Measurements from ENCODE around the gene EDDM3A.
A peak's percentile ranks its signal among the peaks of the same experiment; 100 is the strongest.
"Not testable (repeated sequence)": the region's sequence is repeated elsewhere in the genome, so short reads cannot be mapped to it uniquely, and the experiment has no call there.

Gene EDDM3A, protein sequence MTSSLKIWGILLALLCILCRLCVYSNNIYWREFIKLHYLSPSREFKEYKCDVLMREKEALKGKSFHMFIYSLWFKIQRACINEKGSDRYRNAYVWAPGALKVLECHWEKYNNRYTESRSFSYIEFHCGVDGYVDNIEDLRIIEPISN

DNA sequence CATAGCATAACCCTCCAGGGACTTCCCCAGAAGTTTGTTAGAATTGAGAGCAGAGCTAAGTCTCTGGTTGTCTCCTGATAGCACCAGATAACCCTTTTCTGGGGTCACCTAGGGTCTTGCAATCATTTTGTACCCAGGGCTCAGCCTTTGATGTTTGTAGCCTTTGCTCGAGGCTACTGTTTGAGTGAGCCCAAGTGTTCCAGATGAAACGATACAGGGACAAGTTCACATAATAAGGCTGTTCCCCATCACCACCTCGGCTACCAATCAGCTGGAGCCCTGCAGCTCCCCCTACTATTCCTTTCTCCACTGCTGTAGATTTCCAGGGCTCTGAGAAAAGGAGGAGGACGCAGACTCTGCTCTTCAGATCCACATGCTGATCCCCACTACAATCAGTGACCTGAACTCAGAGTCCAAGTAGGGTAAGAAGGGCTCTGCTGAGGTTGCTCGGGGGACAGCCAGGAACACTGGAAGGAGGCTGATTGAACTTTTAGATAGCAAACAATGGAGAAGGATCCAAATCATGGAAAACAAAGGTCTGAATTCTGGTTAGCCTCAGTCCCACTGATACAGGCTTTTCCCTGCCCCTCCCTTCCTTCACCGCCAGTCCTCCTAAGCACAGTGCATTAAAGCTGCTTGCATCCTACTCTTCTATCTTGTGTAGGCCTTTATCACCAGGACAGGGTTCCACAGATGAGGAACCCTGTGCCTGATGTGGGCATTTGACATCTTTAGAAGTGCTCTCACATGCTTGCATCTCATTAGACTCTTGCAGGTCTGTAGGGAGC lies at the start of gene EDDM3A:
Gene EDDM3A (plus strand): TSS at position 317 of the 788 bp plus-strand sequence. CDS start 1,694 bp downstream, outside the sequence.
- TF ChIP-seq, protein P1, sequence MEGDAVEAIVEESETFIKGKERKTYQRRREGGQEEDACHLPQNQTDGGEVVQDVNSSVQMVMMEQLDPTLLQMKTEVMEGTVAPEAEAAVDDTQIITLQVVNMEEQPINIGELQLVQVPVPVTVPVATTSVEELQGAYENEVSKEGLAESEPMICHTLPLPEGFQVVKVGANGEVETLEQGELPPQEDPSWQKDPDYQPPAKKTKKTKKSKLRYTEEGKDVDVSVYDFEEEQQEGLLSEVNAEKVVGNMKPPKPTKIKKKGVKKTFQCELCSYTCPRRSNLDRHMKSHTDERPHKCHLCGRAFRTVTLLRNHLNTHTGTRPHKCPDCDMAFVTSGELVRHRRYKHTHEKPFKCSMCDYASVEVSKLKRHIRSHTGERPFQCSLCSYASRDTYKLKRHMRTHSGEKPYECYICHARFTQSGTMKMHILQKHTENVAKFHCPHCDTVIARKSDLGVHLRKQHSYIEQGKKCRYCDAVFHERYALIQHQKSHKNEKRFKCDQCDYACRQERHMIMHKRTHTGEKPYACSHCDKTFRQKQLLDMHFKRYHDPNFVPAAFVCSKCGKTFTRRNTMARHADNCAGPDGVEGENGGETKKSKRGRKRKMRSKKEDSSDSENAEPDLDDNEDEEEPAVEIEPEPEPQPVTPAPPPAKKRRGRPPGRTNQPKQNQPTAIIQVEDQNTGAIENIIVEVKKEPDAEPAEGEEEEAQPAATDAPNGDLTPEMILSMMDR (IDR thresholded peaks at IDR 0.05; ENCODE audit: low read depth, low read length), result no peak
- DNase-seq (ENCODE audit: extremely low read depth, low read depth), result no peak

DNA sequence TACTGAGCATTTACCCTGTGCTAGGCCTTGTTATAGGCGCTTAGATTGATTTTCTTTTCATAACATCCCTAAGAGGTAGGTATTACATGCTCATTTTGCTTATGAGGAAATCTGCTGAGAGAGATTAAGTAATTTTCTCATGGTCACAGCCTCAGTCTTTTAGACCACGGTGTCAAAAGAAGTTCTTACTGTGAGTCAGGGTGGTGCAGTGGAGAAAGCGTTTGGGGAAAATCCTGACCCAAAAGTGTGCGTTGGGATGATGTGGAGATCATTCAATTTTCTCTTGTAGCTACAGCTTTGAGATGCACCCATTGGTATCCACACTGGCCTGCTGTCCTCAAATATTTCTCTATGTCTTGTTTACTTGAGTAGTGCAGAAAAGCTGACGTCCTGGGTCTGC lies 48.9 kb upstream of the EDDM3A start:
- TF ChIP-seq, protein P1 (IDR thresholded peaks at IDR 0.05; ENCODE audit: low read depth, low read length), result no peak
- DNase-seq (ENCODE audit: extremely low read depth, low read depth), result no peak

DNA sequence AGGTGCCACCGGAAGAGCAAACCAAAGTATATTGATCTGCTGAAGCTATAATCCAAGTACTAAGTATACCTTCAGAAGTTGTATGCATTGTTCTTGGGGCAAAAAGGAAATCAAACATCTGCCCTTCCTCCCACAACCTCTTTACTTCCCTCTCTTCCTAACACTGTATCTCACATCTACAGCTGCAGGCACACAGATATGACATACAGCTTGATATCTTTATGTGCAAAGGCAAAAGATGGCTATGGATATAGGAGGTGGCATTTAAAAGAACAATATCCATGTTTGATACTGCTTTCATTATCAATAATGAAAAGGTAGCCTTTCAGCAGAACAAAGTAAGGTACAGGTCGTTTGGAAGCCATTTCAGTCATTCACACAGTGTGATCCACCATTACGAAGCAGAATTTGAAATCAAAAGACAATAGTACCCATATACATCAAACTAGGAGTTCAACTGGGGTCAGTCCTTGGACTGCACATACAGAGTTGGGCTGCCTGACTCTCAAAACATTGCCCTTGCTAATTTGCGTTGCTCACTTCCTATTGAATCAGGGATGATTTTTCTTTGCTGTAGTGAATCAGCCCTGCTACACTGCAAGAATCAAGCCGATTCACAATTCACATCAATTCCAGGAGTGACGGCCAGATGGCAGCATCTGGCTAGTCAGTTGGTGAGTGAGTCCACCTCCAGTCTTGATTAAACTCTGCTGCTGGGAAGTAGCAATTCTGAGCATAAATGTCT lies 48.2 kb upstream of the EDDM3A start:
- TF ChIP-seq, protein P1 (IDR thresholded peaks at IDR 0.05; ENCODE audit: low read depth, low read length), result peak; percentile 71
- no peak for DNase-seq (ENCODE audit: extremely low read depth, low read depth)

DNA sequence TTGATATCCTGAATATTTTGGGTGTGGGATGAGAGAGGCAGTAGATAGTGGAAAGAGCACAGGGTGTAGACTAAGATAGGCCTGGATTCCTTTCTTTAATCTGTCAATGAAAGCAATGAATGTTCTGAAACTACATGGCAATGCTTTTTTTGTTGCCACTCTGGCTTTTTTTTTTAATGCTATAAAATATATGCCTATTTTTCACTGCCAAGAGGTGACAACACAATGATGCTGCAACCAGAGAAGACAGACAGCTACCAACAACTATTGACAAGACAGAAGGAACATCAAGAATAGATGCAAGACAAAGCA lies 47.7 kb upstream of the EDDM3A start:
- TF ChIP-seq, protein P1 (IDR thresholded peaks at IDR 0.05; ENCODE audit: low read depth, low read length), result no peak
- DNase-seq (ENCODE audit: extremely low read depth, low read depth), result no peak

DNA sequence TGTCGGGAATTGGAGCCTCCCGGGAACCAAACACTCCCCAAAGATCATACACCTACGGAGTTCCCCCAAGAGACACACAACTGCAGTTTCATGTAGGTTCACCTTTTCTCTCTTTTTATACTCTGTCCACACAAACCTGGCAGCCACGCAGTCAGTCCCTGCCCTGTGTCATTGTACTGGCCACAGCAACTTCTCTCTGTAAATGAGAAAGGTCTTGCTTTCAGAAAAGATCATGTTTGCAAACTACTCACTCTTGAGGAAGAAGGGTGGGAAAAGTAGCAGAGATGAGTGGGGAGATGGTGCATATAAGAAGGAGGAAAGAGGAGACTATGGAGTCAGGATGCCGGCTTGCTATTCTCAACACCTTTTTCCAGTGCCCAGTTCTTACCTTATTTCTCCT lies 46.8 kb upstream of the EDDM3A start:
- TF ChIP-seq, protein P1 (IDR thresholded peaks at IDR 0.05; ENCODE audit: low read depth, low read length), result no peak
- no peak for DNase-seq (ENCODE audit: extremely low read depth, low read depth)

DNA sequence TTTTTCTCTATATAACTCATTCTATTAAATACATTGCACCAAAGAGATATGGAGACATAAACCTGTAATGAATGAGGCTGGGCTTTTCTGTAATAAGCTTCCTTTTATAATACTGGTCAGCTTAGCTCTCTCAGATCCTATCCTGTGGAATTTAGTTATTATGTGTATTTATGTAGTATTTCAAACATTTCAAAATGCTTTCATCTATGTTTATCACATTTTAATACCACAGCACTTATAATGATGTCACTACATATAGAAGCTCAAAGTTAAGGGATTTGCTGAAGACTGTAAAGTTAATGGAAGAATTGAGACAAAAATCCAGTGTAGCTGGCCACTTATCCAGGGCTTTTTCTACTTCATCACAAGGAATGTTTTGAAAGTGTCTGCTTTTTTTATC lies 45.8 kb upstream of the EDDM3A start:
- DNase-seq (ENCODE audit: extremely low read depth, low read depth), result no peak
- TF ChIP-seq, protein P1 (IDR thresholded peaks at IDR 0.05; ENCODE audit: low read depth, low read length), result no peak

DNA sequence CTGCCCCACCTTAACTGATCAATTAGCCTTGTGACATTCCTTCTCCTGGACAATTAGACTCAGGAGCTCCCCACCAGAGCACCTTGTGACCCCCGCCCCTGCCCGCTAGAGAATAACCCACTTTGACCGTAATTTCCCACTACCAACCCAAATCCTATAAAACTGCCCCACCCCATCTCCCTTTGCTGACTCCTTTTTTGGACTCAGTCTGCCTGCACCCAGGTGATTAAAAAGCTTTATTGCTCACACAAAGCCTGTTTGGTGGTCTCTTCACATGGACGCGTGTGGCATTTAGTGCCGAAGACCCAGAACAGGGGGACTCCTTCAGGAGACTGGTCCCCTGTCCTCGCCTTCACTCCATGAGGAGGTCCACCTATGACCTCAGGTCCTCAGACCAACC lies 44.7 kb upstream of the EDDM3A start:
- DNase-seq (ENCODE audit: extremely low read depth, low read depth), result not testable (repeated sequence)
